HepG2 (cell line): ENCODE results near the gene SBK2. TPM values are rescaled to one million over a fixed set of nuclear protein-coding genes. Genes with fewer than 3 reads are reported as not detected.
A peak's percentile ranks its signal among the peaks of the same experiment; 100 is the strongest.

Experiments
- CC2D1A ChIP-seq: sonication (generic); formaldehyde crosslinking; IDR thresholded peaks from 2 replicates; pipeline ENCODE4 v1.8.1; 2023; ENCODE audit warnings: mild to moderate bottlenecking, missing genetic modification reagents
- FOXA1 ChIP-seq, 2 experiments: fragments of 450-650 bp in 1 of 2; sonication (generic) in 1 of 2; formaldehyde crosslinking in 1 of 2; IDR thresholded peaks; 2 replicates each; pipeline versions ENCODE4 v1.4.0 to v1.6.1; 2016 to 2020; ENCODE audit warnings: missing genetic modification reagents in 1 of 2
- GRHL1 ChIP-seq: sonication (generic); formaldehyde crosslinking; conservative IDR thresholded peaks from 2 replicates; pipeline ENCODE4 v1.8.0; 2022; ENCODE audit warnings: missing genetic modification reagents
- JUNB ChIP-seq: sonication (generic); formaldehyde crosslinking; IDR thresholded peaks from 2 replicates; pipeline ENCODE4 v1.8.0; 2022; ENCODE audit warnings: missing genetic modification reagents, mild to moderate bottlenecking, borderline replicate concordance
- KDM2A ChIP-seq: sonication (generic); formaldehyde crosslinking; IDR thresholded peaks from 2 replicates; pipeline ENCODE4 v1.4.0; 2020; ENCODE audit warnings: low read depth, missing genetic modification reagents, borderline replicate concordance
- MIER2 ChIP-seq: IDR thresholded peaks from 2 replicates; pipeline ENCODE4 v1.6.1; 2016; ENCODE audit warnings: missing biosample characterization, missing genetic modification reagents
- PREB ChIP-seq: sonication (generic); formaldehyde crosslinking; IDR thresholded peaks from 2 replicates; pipeline ENCODE4 v1.4.0; 2020; ENCODE audit warnings: missing genetic modification reagents
- RFX3 ChIP-seq: IDR thresholded peaks from 2 replicates; pipeline ENCODE4 v1.6.1; 2016; ENCODE audit warnings: missing biosample characterization, missing genetic modification reagents
- RXRA ChIP-seq: sonication (generic); formaldehyde crosslinking; IDR thresholded peaks from 2 replicates; pipeline ENCODE4 v1.5.1; 2020; ENCODE audit warnings: missing genetic modification reagents
- SALL1 ChIP-seq: sonication (generic); formaldehyde crosslinking; IDR thresholded peaks from 2 replicates; pipeline ENCODE4 v1.8.0; 2022; ENCODE audit warnings: mild to moderate bottlenecking, missing genetic modification reagents
- SP1 ChIP-seq, 2 experiments: fragments of 450-650 bp in 1 of 2; sonication (generic) in 1 of 2; formaldehyde crosslinking in 1 of 2; IDR thresholded peaks; 2 replicates each; pipeline versions ENCODE4 v1.4.0 to v1.6.1; 2016 to 2020; ENCODE audit warnings: missing genetic modification reagents in 1 of 2
- SRSF1 ChIP-seq: fragments of 200-400 bp; formaldehyde crosslinking; optimal IDR thresholded peaks from 2 replicates; pipeline ENCODE3; 2017; ENCODE audit warnings: mild to moderate bottlenecking, low read depth, low read length, moderate library complexity
- ZBTB42 ChIP-seq: sonication (generic); formaldehyde crosslinking; IDR thresholded peaks from 2 replicates; pipeline ENCODE4 v1.5.0; 2020; ENCODE audit warnings: mild to moderate bottlenecking, missing genetic modification reagents
- ZNF549 ChIP-seq: sonication (generic); formaldehyde crosslinking; IDR thresholded peaks from 2 replicates; pipeline ENCODE4 v1.5.0; 2020; ENCODE audit warnings: missing genetic modification reagents
- ZNF674 ChIP-seq: sonication (generic); formaldehyde crosslinking; IDR thresholded peaks from 2 replicates; pipeline ENCODE4 v1.5.0; 2020; ENCODE audit warnings: low read depth, mild to moderate bottlenecking, missing genetic modification reagents
- ZSCAN30 ChIP-seq: sonication (generic); formaldehyde crosslinking; IDR thresholded peaks from 2 replicates; pipeline ENCODE4 v1.5.0; 2020; ENCODE audit warnings: mild to moderate bottlenecking, missing genetic modification reagents
- polyA plus RNA-seq, 8 experiments: library from polyadenylated mRNA; depleted of rRNA in 3 of 8; stranded (reverse) in 7 of 8; unstranded in 1 of 8; fragments of >200 nt; fragmentation: Illumina TruSeq in 4 of 8; extraction: Trizol in 4 of 8; gene quantifications; 2 replicates each; pipeline versions ENCODE4 v1.2.1 to v1.2.3, GENCODE V29; 2011 to 2016; ENCODE audit warnings: low read depth in 4 of 8, missing spikeins in 1 of 8, mixed read lengths in 1 of 8; ENCODE audit not compliant: insufficient read depth in 1 of 8
- total RNA-seq, 5 experiments: library from RNA; depleted of rRNA; stranded (reverse); fragments of >200 nt; fragmentation: Illumina TruSeq; extraction: Trizol; gene quantifications; 2 replicates each; pipeline ENCODE4 v1.2.3, GENCODE V29; 2016; ENCODE audit warnings: low read depth in 1 of 5
- TF ChIP-seq, protein P1 (sequence below): sonication (generic); formaldehyde crosslinking; conservative IDR thresholded peaks from 2 replicates; pipeline ENCODE4 v1.4.0; 2020; ENCODE audit warnings: missing genetic modification reagents
- TF ChIP-seq, protein P2 (sequence below): sonication (generic); formaldehyde crosslinking; IDR thresholded peaks from 2 replicates; pipeline ENCODE4 v1.4.0; 2020; ENCODE audit warnings: missing genetic modification reagents, borderline replicate concordance

Gene SBK2
- total and polyA plus RNA-seq, 2 of the 13 experiments (the other 11 are each of a cell fraction or from before 2014, with no cell fraction given): 0.24 TPM; not detected in 1

DNA sequence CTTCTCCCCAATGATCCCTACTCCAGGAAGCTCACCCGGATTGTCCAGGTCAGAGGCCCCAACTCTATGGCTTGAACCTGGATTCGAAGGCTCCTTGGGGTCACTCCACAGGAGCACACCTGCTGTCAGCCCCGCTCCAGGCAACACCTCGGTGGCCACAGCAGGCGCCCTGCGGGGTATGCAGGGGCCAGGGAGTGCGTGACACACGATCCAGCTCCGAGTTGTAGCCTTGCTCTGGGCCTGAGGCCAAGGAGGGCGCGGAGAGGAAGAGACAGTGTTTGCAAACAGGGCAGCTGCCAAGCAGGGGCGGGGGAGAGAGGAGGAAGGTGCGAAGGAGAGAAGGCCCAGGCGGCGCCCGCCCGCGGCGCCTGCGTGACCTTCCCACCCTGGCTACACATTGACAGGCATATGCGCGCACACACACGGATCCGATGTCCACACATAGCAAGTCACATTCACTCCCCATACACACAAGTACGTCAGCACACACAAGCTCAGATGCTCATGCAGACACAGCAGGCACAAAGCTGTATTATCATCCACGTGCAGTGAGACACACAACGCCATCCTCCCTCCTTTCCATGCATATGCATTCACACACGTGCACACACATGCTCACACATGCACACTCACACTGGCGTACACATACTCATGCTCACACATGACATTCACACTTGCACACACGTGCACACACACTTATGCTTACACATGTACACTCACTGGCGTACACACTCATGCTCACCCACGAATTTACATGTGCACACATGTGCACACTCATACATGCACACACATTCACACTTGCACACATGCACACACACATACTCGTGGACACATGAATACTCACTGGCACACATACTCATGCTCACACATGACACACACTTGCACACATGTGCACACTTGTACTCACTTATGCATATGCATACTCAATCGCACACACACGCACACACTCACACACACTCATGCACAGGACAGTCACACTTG, 10.4 kb downstream of the SBK2 start (continued):
- TF ChIP-seq, protein P1, sequence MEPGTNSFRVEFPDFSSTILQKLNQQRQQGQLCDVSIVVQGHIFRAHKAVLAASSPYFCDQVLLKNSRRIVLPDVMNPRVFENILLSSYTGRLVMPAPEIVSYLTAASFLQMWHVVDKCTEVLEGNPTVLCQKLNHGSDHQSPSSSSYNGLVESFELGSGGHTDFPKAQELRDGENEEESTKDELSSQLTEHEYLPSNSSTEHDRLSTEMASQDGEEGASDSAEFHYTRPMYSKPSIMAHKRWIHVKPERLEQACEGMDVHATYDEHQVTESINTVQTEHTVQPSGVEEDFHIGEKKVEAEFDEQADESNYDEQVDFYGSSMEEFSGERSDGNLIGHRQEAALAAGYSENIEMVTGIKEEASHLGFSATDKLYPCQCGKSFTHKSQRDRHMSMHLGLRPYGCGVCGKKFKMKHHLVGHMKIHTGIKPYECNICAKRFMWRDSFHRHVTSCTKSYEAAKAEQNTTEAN: no peak; the same call in 1 of the 2 replicates
- no peak for TF ChIP-seq ZNF549 (CRISPR knock-in tag)
- no peak for TF ChIP-seq GRHL1 (CRISPR knock-in tag)
- TF ChIP-seq SP1 (IDR thresholded peaks at IDR 0.05): no peak
- no peak for TF ChIP-seq SP1 (CRISPR knock-in tag; IDR thresholded peaks at IDR 0.05)
- TF ChIP-seq ZBTB42 (CRISPR knock-in tag): no peak
- peak; percentile 21; the same call in 1 of the 2 replicates for TF ChIP-seq KDM2A (CRISPR knock-in tag)
- TF ChIP-seq ZSCAN30 (CRISPR knock-in tag): no peak
- TF ChIP-seq SRSF1: peak; percentile 47
- TF ChIP-seq ZNF674: no peak
- no peak for TF ChIP-seq MIER2 (CRISPR knock-in tag)
- no peak for TF ChIP-seq PREB (CRISPR knock-in tag)
- TF ChIP-seq, protein P2, sequence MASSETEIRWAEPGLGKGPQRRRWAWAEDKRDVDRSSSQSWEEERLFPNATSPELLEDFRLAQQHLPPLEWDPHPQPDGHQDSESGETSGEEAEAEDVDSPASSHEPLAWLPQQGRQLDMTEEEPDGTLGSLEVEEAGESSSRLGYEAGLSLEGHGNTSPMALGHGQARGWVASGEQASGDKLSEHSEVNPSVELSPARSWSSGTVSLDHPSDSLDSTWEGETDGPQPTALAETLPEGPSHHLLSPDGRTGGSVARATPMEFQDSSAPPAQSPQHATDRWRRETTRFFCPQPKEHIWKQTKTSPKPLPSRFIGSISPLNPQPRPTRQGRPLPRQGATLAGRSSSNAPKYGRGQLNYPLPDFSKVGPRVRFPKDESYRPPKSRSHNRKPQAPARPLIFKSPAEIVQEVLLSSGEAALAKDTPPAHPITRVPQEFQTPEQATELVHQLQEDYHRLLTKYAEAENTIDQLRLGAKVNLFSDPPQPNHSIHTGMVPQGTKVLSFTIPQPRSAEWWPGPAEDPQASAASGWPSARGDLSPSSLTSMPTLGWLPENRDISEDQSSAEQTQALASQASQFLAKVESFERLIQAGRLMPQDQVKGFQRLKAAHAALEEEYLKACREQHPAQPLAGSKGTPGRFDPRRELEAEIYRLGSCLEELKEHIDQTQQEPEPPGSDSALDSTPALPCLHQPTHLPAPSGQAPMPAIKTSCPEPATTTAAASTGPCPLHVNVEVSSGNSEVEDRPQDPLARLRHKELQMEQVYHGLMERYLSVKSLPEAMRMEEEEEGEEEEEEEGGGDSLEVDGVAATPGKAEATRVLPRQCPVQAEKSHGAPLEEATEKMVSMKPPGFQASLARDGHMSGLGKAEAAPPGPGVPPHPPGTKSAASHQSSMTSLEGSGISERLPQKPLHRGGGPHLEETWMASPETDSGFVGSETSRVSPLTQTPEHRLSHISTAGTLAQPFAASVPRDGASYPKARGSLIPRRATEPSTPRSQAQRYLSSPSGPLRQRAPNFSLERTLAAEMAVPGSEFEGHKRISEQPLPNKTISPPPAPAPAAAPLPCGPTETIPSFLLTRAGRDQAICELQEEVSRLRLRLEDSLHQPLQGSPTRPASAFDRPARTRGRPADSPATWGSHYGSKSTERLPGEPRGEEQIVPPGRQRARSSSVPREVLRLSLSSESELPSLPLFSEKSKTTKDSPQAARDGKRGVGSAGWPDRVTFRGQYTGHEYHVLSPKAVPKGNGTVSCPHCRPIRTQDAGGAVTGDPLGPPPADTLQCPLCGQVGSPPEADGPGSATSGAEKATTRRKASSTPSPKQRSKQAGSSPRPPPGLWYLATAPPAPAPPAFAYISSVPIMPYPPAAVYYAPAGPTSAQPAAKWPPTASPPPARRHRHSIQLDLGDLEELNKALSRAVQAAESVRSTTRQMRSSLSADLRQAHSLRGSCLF: no peak
- 0 out of 2 replicates have a peak, but pooled peaks have one; percentile 28 for TF ChIP-seq RXRA (CRISPR knock-in tag)
- no peak for TF ChIP-seq RFX3
- no peak for TF ChIP-seq CC2D1A
- TF ChIP-seq FOXA1 (IDR thresholded peaks at IDR 0.05): no peak
- TF ChIP-seq FOXA1 (CRISPR knock-in tag; IDR thresholded peaks at IDR 0.05): 0 out of 2 replicates have a peak, but pooled peaks have one; percentile 16
- peak; percentile 54 for TF ChIP-seq SALL1 (CRISPR knock-in tag)
- TF ChIP-seq JUNB (CRISPR knock-in tag): peak; percentile 39; the same call in 1 of the 2 replicates
